Natural killer cell (primary cell): ENCODE results near the gene NAA35. TPM values are rescaled to one million over a fixed set of nuclear protein-coding genes. Genes with fewer than 3 reads are reported as not detected.

Experiments
- ATAC-seq, 3 donors: fragments of 150-1000 bp in 2 of 3; fragments of 200-7000 bp in 1 of 3; cut with Tn5 transposase; 1 replicate in 1 of 3; 2 replicates in 2 of 3; pipeline ENCODE4 v1.10.0; 2021; ENCODE audit warnings: mild to moderate bottlenecking in 2 of 3, moderate library complexity in 2 of 3
- DNase-seq, 2 donors: peaks; one replicate each; pipeline versions ENCODE4 v3.0.0 to v3.0.0-alpha.2; 2013 to 2021; ENCODE audit warnings: mixed read lengths in 1 of 2
- H3K27ac ChIP-seq: one replicate; pipeline ENCODE4 v1.5.1; 2013; ENCODE audit warnings: mild to moderate bottlenecking, low read length
- H3K27me3 ChIP-seq: one replicate; pipeline ENCODE4 v1.6.1; 2013; ENCODE audit warnings: low read length; ENCODE audit not compliant: control insufficient read depth, insufficient read depth
- H3K36me3 ChIP-seq: one replicate; pipeline ENCODE4 v1.6.1; 2013; ENCODE audit warnings: low read length; ENCODE audit not compliant: control insufficient read depth, insufficient read depth
- H3K4me1 ChIP-seq: one replicate; pipeline ENCODE4 v1.6.1; 2013; ENCODE audit warnings: low read length; ENCODE audit not compliant: control insufficient read depth, insufficient read depth
- H3K4me3 ChIP-seq: one replicate; pipeline ENCODE4 v1.5.1; 2013; ENCODE audit warnings: low read length
- H3K9me3 ChIP-seq: one replicate; pipeline ENCODE4 v1.6.1; 2013; ENCODE audit warnings: low read length; ENCODE audit not compliant: control insufficient read depth, insufficient read depth
- H3K27ac Mint-ChIP-seq, 2 donors: one replicate each; pipeline ENCODE4 v1.8.0; 2022; ENCODE audit warnings: mild to moderate bottlenecking in 2 of 2, mixed read lengths in 2 of 2, moderate library complexity in 1 of 2
- H3K27me3 Mint-ChIP-seq, 2 donors: one replicate each; pipeline ENCODE4 v1.8.0; 2022; ENCODE audit warnings: low read depth in 2 of 2, mixed read lengths in 2 of 2
- H3K36me3 Mint-ChIP-seq: one replicate; pipeline ENCODE4 v1.8.0; 2022; ENCODE audit warnings: mixed read lengths
- H3K4me1 Mint-ChIP-seq, 2 donors: one replicate each; pipeline ENCODE4 v1.8.0; 2022; ENCODE audit warnings: mixed read lengths in 2 of 2
- H3K4me3 Mint-ChIP-seq: one replicate; pipeline ENCODE4 v1.8.0; 2022; ENCODE audit warnings: mild to moderate bottlenecking, moderate library complexity, mixed read lengths
- H3K9me3 Mint-ChIP-seq, 2 donors: one replicate each; pipeline ENCODE4 v1.8.0; 2022; ENCODE audit warnings: mixed read lengths in 2 of 2
- WGBS: methylation state at CpG from one replicate; pipeline ENCODE4 v1.1.7; 2013; ENCODE audit warnings: missing lambda C conversion rate; ENCODE audit not compliant: insufficient coverage; 5-methylcytosine and 5-hydroxymethylcytosine counted together
- intact Hi-C: fragments of 100-400 bp; cut with micrococcal nuclease; formaldehyde crosslinking; loops from one replicate; pipeline ENCODE4 v1.14.2; 2022
- total RNA-seq, 4 donors: library from RNA; stranded (reverse); fragments of 120-200 nt in 1 of 4; gene quantifications; one replicate each; pipeline versions ENCODE4 v1.2.3 to v1.2.4, GENCODE V29; 2013 to 2022
- TF ChIP-seq, protein P1 (sequence below): fragments of 200-600 bp; IDR thresholded peaks from one replicate; pipeline ENCODE4 v1.8.0; 2022; ENCODE audit warnings: antibody characterized with exemption

The NAA35 gene
- total RNA-seq, 3 donors from 2014 or later (not counting 1 experiment from before 2014, with no cell fraction given) = 19.9 to 27.6 (median 21.0) TPM

GRCh38 chr9:85942913-85943709 lies 2.2 kb downstream of the NAA35 start:
- H3K4me1 Mint-ChIP-seq = peaks cover 16 to 27% of the 10 kb centered on the region in 2 donors
- ATAC-seq = no peak

GRCh38 chr9:85943757-85944430 lies 2.9 kb downstream of the NAA35 start:
- no peaks in the 10 kb centered on the region for H3K9me3 Mint-ChIP-seq
- H3K27ac ChIP-seq = no peak overlapping the region
- peaks cover 21 to 32% of the 10 kb centered on the region in 2 donors for H3K4me1 Mint-ChIP-seq
- no peaks in the 10 kb centered on the region for H3K27me3 Mint-ChIP-seq
- no peak overlapping the region for H3K4me3 ChIP-seq
- WGBS = 95% methylated on average over 1 of the region's 1 CpG
- DNase-seq (no peak), ATAC-seq (no peak)
- peaks cover 8% of the 10 kb centered on the region for H3K36me3 ChIP-seq
- no peaks in the 10 kb centered on the region for H3K9me3 ChIP-seq
- H3K27ac Mint-ChIP-seq = no peak overlapping the region
- TF ChIP-seq, protein P1, sequence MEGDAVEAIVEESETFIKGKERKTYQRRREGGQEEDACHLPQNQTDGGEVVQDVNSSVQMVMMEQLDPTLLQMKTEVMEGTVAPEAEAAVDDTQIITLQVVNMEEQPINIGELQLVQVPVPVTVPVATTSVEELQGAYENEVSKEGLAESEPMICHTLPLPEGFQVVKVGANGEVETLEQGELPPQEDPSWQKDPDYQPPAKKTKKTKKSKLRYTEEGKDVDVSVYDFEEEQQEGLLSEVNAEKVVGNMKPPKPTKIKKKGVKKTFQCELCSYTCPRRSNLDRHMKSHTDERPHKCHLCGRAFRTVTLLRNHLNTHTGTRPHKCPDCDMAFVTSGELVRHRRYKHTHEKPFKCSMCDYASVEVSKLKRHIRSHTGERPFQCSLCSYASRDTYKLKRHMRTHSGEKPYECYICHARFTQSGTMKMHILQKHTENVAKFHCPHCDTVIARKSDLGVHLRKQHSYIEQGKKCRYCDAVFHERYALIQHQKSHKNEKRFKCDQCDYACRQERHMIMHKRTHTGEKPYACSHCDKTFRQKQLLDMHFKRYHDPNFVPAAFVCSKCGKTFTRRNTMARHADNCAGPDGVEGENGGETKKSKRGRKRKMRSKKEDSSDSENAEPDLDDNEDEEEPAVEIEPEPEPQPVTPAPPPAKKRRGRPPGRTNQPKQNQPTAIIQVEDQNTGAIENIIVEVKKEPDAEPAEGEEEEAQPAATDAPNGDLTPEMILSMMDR = no peak
- no peaks in the 10 kb centered on the region for H3K27me3 ChIP-seq
- H3K4me3 Mint-ChIP-seq = no peak overlapping the region
- intact Hi-C loops = loop anchor here (5.0 kb wide), 2 partner anchors 227 to 393 kb away; no protein-coding TSS in a partner anchor
- peaks cover 10% of the 10 kb centered on the region for H3K4me1 ChIP-seq
- no peaks in the 10 kb centered on the region for H3K36me3 Mint-ChIP-seq

More at GRCh38 chr9:85942913-85943709, 2.2 kb downstream of the NAA35 start:
- intact Hi-C loops = loop anchor here (5.0 kb wide), 2 partner anchors 226 to 394 kb away; no protein-coding TSS in a partner anchor
- H3K27me3 ChIP-seq = no peaks in the 10 kb centered on the region
- Mint-ChIP-seq H3K9me3 (no peaks in the 10 kb centered on the region), H3K27me3 (no peaks in the 10 kb centered on the region), H3K36me3 (no peaks in the 10 kb centered on the region), H3K4me3 (no peak overlapping the region), H3K27ac (no peak overlapping the region)
- H3K27ac ChIP-seq = no peak overlapping the region
- TF ChIP-seq, protein P1 = no peak
- H3K4me1 ChIP-seq = peaks cover 10% of the 10 kb centered on the region
- peaks cover 8% of the 10 kb centered on the region for H3K36me3 ChIP-seq
- WGBS = 84% methylated on average over 3 of the region's 3 CpGs
- H3K4me3 ChIP-seq = no peak overlapping the region
- no peaks in the 10 kb centered on the region for H3K9me3 ChIP-seq
- DNase-seq = no peak

GRCh38 chr9:85944672-85945071 lies 3.7 kb downstream of the NAA35 start:
- WGBS = 83% methylated on average over 1 of the region's 2 CpGs
- no peak for DNase-seq
- Mint-ChIP-seq H3K27ac (no peak overlapping the region), H3K27me3 (no peaks in the 10 kb centered on the region), H3K9me3 (no peaks in the 10 kb centered on the region), H3K4me3 (no peak overlapping the region), H3K4me1 (peaks cover 21 to 32% of the 10 kb centered on the region in 2 donors), H3K36me3 (no peaks in the 10 kb centered on the region)
- H3K27ac ChIP-seq = no peak overlapping the region
- no peaks in the 10 kb centered on the region for H3K9me3 ChIP-seq
- H3K4me3 ChIP-seq = no peak overlapping the region
- H3K27me3 ChIP-seq = no peaks in the 10 kb centered on the region
- TF ChIP-seq, protein P1 = no peak
- ATAC-seq = no peak
- peaks cover 10% of the 10 kb centered on the region for H3K4me1 ChIP-seq
- peaks cover 8% of the 10 kb centered on the region for H3K36me3 ChIP-seq
- intact Hi-C loops = loop anchor here (5.0 kb wide), 2 partner anchors 227 to 393 kb away; no protein-coding TSS in a partner anchor
